DOHH2 (cell line): Measurements from ENCODE around the gene HIBADH.

Source experiments
- H3F3A ChIP-seq: fragments of 200-600 bp; sonication (generic), shearing (Covaris generic); 2 replicates; pipeline ENCODE4 v1.6.0; 2016; ENCODE audit warnings: antibody characterized with exemption, mild to moderate bottlenecking; ENCODE audit not compliant: control insufficient read depth, insufficient read depth
- H3K27ac ChIP-seq: fragments of 200-600 bp; sonication (generic); 2 replicates; pipeline ENCODE4 v1.5.1; 2014; ENCODE audit warnings: low read depth, mild to moderate bottlenecking, low read length, moderate library complexity
- H3K27me3 ChIP-seq: fragments of 200-600 bp; sonication (generic); 2 replicates; pipeline ENCODE4 v1.6.1; 2014; ENCODE audit warnings: mild to moderate bottlenecking, low read length, mixed read lengths; ENCODE audit not compliant: control insufficient read depth
- H3K36me3 ChIP-seq: fragments of 200-600 bp; sonication (generic); 2 replicates; pipeline ENCODE4 v1.6.1; 2014; ENCODE audit warnings: mild to moderate bottlenecking, low read length, moderate library complexity, mixed read lengths; ENCODE audit not compliant: control insufficient read depth
- H3K4me1 ChIP-seq: fragments of 200-600 bp; sonication (generic); 2 replicates; pipeline ENCODE4 v1.6.1; 2014; ENCODE audit warnings: mild to moderate bottlenecking, low read length, mixed read lengths; ENCODE audit not compliant: control insufficient read depth
- H3K4me2 ChIP-seq: fragments of 200-600 bp; sonication (generic); 2 replicates; pipeline ENCODE4 v1.6.0; 2014; ENCODE audit warnings: mild to moderate bottlenecking, low read length, moderate library complexity
- H3K4me3 ChIP-seq: fragments of 200-600 bp; sonication (generic); 2 replicates; pipeline ENCODE4 v1.5.1; 2014; ENCODE audit warnings: mild to moderate bottlenecking, low read length, mixed read lengths
- H3K79me2 ChIP-seq: fragments of 200-600 bp; sonication (generic); 2 replicates; pipeline ENCODE4 v1.6.1; 2014; ENCODE audit warnings: mild to moderate bottlenecking, low read length, mixed read lengths; ENCODE audit not compliant: control insufficient read depth
- H3K9me2 ChIP-seq: fragments of 200-600 bp; sonication (generic); replicated peaks from 2 replicates; pipeline ENCODE4 v1.6.1; 2014; ENCODE audit warnings: mild to moderate bottlenecking, low read length, mixed read lengths; ENCODE audit not compliant: control insufficient read depth
- H3K9me3 ChIP-seq: fragments of 200-600 bp; sonication (generic); 2 replicates; pipeline ENCODE4 v1.6.1; 2014; ENCODE audit warnings: antibody characterized with exemption, low read length, mixed read lengths; ENCODE audit not compliant: control insufficient read depth, insufficient read depth
- H4K20me1 ChIP-seq: fragments of 200-600 bp; sonication (generic); 2 replicates; pipeline ENCODE4 v1.6.0; 2014; ENCODE audit warnings: low read depth, mild to moderate bottlenecking, antibody characterized with exemption, low read length, moderate library complexity; ENCODE audit not compliant: control insufficient read depth, insufficient read depth
- CTCF ChIP-seq: fragments of 200-600 bp; sonication (generic); IDR thresholded peaks from one replicate; pipeline ENCODE4 v1.5.1; 2014; ENCODE audit warnings: antibody characterized with exemption, mild to moderate bottlenecking, low read depth, low read length; ENCODE audit not compliant: poor library complexity, severe bottlenecking
- EZH2phosphoT487 ChIP-seq: fragments of 200-600 bp; sonication (generic); IDR thresholded peaks from 2 replicates; pipeline ENCODE4 v1.6.1; 2017; ENCODE audit warnings: borderline replicate concordance, mild to moderate bottlenecking, antibody characterized with exemption, low read length, moderate library complexity, mixed read lengths

Gene HIBADH

GRCh38 chr7:27501001-27501400 lies 161.7 kb downstream of the HIBADH start:
- Histone ChIP-seq H3K27me3 (no peaks in the 10 kb centered on the region), H3K4me1 (no peaks in the 10 kb centered on the region), H3K4me2 (no peak overlapping the region), H3K4me3 (no peak overlapping the region), H3F3A (no peaks in the 10 kb centered on the region), H3K9me2 (no peaks in the 10 kb centered on the region), H3K27ac (no peak overlapping the region), H3K9me3 (no peaks in the 10 kb centered on the region), H3K36me3 (no peaks in the 10 kb centered on the region), H3K79me2 (no peaks in the 10 kb centered on the region), H4K20me1 (no peaks in the 10 kb centered on the region)
- TF ChIP-seq EZH2phosphoT487 = no peak
- TF ChIP-seq CTCF = no peak

DNA sequence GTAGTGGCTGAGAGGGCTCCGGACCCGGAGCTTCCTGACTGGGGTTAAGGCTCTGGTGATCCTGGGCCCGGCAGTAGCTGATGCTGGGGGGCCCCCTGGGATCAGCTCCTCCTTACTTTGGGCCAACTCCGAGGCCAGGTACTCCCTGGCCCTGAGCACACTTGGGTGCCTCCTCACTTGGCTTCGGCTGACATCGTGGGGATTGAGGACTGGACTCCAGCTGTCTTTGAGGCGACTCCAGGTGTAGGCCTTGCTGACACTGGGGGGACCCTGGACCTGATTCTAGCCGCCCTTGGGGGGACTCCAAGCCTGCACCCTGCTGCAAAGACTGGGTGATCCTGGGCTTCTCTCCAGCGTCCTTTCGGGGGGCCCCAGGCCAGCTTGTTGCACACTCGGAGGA lies 170.5 kb downstream of the HIBADH start:
- H3K9me2 ChIP-seq = no peaks in the 10 kb centered on the region
- no peaks in the 10 kb centered on the region for H3K9me3 ChIP-seq
- no peaks in the 10 kb centered on the region for H3K4me1 ChIP-seq
- no peaks in the 10 kb centered on the region for H3F3A ChIP-seq
- H3K4me2 ChIP-seq = no peak overlapping the region
- H3K36me3 ChIP-seq = no peaks in the 10 kb centered on the region
- H3K4me3 ChIP-seq = no peak overlapping the region
- no peak for TF ChIP-seq EZH2phosphoT487
- no peak for TF ChIP-seq CTCF
- no peaks in the 10 kb centered on the region for H3K79me2 ChIP-seq
- no peaks in the 10 kb centered on the region for H4K20me1 ChIP-seq
- H3K27me3 ChIP-seq = peaks cover 7% of the 10 kb centered on the region
- H3K27ac ChIP-seq = no peak overlapping the region

DNA sequence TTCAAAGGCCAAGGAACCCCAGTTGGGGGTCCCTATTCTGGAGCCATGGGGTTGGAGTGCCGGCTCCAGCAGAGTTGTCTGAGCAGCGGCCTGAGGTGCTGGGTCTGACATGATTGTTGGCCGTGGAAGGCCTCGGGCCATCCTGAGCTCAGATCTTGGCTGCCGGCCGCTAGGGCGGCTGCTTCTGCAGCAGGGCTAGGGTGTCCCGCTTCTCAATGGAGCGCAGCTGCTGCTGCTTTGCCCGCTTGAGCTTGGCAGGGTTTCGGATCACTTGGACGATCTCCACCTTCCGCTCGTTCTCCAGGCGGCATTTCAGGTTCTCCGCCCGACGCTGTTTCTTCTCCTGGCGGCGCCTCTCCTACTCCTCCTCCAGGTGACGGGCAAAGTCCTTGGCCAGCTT lies 171.1 kb downstream of the HIBADH start:
- Histone ChIP-seq H3F3A (no peaks in the 10 kb centered on the region), H3K9me3 (no peaks in the 10 kb centered on the region), H3K36me3 (no peaks in the 10 kb centered on the region), H3K27ac (no peak overlapping the region), H4K20me1 (no peaks in the 10 kb centered on the region), H3K4me1 (no peaks in the 10 kb centered on the region), H3K9me2 (no peaks in the 10 kb centered on the region), H3K4me3 (no peak overlapping the region), H3K4me2 (no peak overlapping the region), H3K79me2 (no peaks in the 10 kb centered on the region), H3K27me3 (peaks cover 7% of the 10 kb centered on the region)
- TF ChIP-seq CTCF (no peak), EZH2phosphoT487 (no peak)

GRCh38 chr7:27487509-27487908 lies 175.2 kb downstream of the HIBADH start:
- H3K27me3 ChIP-seq = peaks cover 13% of the 10 kb centered on the region
- no peak overlapping the region for H3K27ac ChIP-seq
- H4K20me1 ChIP-seq = no peaks in the 10 kb centered on the region
- H3K9me2 ChIP-seq = no peaks in the 10 kb centered on the region
- TF ChIP-seq CTCF = no peak
- no peak for TF ChIP-seq EZH2phosphoT487
- no peaks in the 10 kb centered on the region for H3K4me1 ChIP-seq
- H3K36me3 ChIP-seq = no peaks in the 10 kb centered on the region
- H3K4me2 ChIP-seq = no peak overlapping the region
- H3K79me2 ChIP-seq = no peaks in the 10 kb centered on the region
- H3K4me3 ChIP-seq = no peak overlapping the region
- no peaks in the 10 kb centered on the region for H3F3A ChIP-seq
- H3K9me3 ChIP-seq = no peaks in the 10 kb centered on the region
